NCI-H345 treated with DMSO at 0.1 percent for 48 hours (cell line): ENCODE measurements around the gene VIPAS39.
"Not testable (repeated sequence)": the region's sequence is repeated elsewhere in the genome, so short reads cannot be mapped to it uniquely, and the experiment has no call there.

Source experiments
- DNase-seq: peaks from one replicate; lab custom pipeline; 2025; ENCODE audit not compliant: unreplicated experiment; lab: John Stamatoyannopoulos, UW

Gene VIPAS39

DNA sequence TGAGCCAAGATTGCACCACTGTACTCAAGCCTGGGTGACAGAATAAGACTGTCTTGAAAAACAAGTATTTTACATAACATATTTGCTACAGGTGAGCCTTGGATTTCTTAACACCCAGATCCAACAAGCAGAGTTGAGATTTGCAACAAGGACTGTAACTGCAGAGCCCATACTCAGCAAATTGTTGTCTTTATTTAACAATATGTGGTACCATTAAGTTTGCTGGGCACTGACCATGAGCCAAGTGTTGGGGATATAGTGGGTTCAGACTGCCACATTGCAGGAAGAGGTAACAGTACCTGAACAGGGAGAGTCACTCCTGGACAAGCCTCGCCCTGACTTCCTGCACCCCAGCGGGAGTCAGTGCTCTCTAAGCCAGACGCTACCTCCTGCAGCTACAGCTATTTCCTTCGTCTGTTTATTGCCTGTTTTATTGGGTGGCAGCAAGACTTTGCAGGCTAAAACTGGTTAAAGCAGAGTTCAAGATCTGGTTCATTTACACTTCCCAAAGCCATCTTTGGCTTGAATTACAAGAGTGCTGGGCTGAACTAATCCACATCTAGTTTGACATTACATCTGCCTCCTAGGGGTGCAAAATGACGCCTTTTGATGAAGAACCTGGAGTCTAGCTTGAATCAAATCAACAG, 12.9 kb upstream of the VIPAS39 start:
- DNase-seq, result no peak

DNA sequence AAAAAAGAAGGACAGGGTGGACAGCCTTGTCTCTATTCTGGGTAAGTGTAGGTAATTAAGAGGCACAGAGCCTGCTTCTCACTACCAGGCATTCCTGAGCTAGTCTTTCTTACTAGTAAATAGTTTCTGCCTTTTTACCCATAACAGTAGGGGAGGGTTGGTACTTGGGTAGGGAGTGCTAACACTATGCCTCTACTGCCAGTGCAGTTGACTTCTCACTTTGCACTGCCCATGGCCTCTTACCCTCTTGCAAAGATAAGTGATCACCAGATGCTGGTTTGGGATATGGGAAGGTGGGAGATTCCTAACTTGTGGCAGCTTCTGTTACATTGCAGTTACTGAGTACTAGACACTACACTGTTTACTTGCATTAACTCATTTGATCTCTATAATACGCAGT, 12.1 kb upstream of the VIPAS39 start:
- DNase-seq, result no peak

DNA sequence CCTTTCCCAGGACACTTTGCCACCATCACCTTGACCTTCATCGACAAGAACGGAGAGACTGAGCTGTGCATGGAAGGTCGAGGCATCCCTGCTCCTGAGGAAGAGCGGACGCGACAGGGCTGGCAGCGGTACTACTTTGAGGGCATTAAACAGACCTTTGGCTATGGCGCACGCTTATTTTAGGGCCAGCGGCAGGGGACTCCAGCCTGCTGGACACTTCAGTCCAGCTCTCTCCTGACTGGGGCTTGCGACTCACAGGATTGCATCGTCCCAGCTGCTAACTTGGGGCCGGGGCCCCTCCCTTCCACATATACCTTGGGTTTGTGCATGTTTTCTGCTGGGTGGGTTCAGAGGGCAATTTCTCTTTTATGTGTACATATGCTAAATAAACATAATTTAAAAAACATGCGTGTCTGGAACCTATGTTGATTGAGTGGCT, 11.7 kb upstream of the VIPAS39 start:
- no peak for DNase-seq

DNA sequence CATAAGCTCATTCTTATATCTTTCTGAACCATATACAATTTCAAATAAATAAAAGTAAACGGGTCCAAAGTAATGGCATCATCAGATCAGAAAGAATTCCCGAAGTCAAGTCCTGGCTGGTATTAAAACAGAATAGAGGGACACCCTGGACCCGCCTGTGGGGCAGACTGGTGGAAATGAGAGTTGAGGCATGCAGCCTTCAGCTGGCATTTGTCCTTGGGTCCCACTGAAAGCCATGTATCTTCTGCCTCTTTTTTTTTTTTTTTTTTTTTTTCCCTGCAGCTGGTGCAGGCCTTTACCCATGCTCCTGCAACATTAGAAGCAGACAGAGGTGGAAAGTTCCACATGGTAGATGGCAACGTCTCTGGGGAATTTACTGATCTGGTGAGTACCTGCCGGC, 10.4 kb upstream of the VIPAS39 start:
- no peak for DNase-seq

DNA sequence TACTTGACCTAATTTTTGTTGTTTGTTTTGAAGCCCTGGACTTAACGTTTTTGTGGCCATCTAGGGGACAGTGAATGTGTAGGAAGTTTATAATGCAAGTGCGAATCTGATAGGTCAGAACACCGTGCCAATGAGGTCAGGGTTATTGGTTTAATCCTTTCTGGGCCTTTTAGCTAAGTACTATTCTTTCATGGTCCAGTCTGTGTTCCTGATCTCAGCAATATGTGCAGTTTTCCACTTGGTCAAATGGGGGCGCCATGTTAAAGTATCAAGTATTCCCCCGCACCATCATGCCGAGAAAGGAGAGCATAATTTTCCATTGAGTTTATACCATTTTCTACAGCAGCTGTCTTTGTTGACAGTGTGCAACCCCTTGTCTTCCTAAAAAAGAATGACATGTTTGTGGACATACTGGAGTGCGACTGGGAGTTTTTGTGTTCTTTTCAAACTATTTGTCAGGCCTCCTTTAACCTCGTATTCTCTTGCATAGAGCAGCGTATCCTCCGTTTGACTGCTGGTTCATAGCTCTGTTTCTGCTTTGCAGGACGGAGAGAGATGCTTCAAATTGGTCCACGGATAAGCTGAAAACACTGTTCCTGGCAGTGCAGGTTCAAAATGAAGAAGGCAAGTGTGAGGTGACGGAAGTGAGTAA, 1.8 kb upstream of the VIPAS39 start:
- peak; percentile 16 for DNase-seq

DNA sequence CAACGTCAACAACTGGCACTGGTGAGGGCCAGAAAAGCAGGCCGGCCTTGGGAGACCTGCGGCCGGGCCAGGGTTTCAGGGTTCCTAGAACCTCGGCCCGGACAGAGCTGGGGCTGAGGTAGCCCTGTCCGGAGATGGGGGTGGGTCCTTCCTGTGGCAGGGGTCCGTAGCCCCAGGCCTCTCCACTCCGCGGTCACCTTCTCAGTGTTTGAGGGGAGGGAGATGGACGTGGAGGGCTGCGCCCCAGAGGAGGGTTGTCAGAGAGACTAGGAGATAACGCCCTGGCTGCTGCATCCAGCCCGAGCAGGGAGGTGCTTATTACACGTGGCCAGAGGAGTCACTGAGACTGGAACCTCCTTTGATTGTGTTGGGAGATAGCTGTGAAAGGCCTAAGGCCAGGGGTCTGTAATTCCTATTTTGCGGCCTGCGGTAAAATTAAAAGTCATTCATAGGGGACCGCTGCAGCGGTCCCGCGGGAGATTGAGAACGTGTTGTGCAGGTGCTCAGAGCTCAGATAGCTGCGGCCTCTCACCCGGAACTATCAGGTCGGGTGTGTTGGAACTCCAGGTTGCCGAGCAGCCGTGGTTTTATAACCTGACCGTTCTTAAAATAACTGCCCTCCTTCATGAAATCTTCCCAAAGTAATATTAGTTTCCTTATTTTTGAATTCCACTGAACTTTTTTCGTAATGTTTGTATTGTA, 999 bp upstream of the VIPAS39 start:
- DNase-seq, result no peak

DNA sequence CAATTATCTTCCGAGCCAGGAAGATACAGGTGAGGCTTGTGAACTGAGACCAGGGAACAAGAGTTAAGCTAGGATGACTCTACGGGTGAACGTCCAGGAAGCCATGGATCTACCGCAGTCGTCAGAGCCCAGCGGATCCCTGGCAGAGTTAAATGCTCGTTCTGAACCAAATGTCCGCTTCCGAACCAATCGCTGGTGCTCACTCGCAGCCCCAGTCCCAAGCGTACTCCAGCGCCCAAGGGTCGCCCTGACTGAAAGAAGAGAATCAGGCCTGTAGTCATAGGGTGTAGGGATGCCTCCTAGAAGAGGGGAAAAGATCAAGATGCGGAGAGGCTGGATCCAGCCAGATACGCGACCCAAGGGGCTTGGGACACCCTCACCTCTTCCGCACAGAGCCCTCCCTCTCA, 283 bp downstream of the VIPAS39 start:
- DNase-seq, result no peak

DNA sequence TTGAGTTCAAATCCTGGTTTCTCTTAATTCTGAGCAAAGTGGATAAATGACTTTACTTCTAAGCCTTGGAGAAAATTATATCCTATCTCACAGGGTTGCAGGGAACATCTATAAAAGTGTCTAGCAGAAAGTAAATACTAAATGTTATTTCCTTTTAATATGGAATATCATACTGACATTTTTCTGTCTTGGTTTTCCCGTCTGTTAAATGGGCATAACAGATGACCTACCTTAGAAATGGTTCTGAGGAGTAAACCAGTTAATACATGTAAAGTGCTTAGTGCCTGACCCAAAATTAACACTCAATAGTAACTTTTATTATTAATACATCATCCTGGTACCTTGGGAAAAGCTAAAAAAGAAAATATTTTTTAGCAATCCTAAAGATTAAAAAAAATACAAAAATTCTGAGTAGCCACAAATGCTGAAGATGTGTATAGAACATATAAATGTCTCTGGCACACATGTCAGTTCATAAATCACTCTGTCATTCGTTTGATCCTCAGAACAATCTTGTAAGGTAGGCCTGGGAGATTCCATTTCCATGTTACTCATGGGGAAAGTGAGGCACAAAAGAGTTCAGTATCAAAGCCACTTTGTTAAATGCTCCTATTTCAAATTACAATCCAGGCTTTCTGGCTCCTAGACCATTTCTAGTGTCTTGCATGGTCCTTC, 1.3 kb downstream of the VIPAS39 start:
- no peak for DNase-seq

DNA sequence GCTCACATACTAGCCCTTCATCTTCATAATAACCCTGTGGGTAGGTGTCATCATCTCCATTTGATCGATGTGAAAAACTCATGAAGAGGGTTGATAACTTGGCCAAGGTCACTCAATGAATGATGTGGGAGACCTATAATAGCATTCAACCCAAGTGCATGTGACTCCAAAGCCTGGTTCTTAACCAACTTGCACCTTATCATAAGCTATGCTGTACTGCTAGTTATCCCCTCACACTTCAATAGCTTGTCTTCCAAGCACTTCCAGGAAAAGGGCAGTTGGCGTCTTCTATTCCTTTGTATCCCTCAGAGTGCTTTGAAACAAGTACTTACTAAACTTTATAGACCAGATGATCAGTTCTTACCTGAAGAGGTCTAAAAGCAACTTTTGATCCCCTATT, 15.2 kb downstream of the VIPAS39 start:
- DNase-seq, result no peak

DNA sequence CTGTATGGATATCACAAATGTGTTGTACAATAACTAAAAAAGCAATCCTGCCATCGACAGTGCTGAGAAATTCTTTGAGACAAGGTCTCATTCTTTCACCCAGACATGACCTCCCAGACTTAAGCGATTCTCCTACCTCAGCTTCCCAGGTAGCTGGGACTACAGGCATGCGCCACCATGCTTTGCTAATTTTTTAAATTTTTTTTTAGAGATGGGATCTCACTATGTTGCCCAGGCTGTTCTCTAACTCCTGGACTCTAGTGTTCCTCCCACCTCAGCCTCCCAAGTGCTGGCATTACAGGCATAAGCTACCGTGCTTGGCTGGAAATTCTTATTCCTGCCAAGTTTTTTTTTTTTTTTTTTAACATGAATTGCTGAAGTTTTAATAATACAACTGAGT, 17.5 kb downstream of the VIPAS39 start:
- no peak for DNase-seq

DNA sequence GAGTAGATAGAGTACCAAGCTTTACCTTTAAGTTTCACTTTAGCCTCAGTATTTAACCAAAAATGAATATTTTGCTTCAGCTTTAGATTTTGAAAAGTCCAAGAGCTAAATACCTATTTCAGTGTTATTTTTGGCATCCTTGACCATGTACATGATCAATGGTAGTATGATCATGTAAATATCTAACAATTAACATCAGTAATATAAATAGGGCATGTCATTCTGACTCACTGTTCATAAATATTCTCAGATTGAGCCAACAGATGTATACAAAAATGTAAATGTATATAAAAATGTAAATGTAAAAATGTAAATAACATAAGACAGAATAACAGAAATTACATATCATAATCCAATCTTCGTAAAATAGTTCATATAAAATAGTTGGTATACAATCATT, 18.8 kb downstream of the VIPAS39 start:
- DNase-seq, result no peak

DNA sequence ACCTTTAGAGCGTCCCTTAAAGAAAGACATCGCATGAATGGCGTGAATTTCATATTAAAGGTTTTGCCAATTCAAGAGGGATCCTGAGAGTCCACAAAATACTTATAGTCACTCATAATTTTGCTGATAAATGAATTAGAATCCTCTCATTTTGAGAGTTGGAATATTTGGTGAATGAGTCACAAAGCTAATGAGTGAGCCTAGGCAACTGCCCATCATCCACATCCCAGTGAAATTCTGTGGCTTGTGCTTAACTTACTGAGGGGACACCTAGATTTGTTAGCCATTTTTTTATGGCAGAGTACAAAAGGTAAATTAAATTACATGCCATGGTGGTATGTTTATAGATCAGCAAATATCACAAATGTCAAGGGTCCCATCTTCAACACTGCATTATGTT, 21.4 kb downstream of the VIPAS39 start:
- DNase-seq, result no peak

DNA sequence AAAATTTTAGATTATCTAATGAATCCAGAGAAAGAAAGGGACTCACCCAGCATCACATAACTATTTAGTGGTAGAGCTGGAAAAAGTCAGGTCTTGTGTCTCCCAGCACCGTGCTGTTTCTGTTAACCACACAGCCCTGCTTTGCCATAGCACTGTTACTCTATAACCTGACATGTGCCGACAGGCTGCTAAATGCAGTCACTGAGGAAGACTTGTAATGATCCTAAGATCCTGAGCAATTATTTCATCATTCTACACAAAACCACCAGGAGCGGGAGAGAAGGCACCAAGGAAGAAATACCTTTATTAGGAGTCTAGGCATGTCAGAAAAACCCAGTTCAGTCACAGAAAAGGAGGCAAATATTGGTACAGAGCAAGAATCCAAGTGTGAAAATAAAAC, 31.0 kb downstream of the VIPAS39 start:
- DNase-seq, result no peak

DNA sequence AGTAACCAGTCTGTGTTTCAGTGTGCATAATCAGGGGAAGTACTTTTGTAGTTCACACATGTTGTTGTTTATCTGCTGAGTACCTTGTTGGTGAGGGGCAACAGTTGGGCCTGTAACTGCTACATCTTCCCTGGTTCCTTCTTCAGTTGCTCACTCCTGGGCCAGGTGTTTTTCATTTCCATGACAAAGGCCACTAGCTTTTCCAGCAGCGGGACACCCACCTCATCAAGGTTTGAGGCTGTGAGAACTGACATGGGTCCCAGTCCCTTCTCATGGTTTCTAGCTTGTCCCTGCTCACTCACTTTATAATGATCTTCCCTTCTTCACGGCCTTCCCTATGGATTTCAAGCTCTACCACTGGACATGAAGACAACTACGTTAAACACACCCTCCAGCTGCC, 32.5 kb downstream of the VIPAS39 start:
- no peak for DNase-seq

DNA sequence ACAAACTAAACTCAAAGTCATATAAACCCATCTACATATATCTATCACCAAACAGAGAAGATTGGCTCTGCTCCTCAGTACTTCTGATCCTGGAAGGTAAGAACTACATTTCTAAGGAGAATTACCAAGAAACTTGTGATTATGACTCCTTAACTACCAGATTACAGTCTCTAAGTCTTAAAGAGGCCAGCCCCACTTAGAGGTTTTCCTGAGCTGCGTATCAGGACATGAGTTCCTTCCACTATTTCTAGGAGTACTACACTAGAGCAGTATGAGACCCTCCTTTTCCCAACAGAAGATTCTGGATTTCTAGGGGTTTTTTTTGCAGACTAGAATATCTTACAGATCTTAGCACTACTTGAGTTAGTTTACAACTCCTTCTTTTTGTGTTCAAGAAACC, 34.0 kb downstream of the VIPAS39 start, which contains the start of gene NOXRED1:
Gene NOXRED1 (minus strand): TSS at position 101 of the 400 bp plus-strand sequence. CDS start 634 bp downstream, outside the sequence.
- no peak for DNase-seq

DNA sequence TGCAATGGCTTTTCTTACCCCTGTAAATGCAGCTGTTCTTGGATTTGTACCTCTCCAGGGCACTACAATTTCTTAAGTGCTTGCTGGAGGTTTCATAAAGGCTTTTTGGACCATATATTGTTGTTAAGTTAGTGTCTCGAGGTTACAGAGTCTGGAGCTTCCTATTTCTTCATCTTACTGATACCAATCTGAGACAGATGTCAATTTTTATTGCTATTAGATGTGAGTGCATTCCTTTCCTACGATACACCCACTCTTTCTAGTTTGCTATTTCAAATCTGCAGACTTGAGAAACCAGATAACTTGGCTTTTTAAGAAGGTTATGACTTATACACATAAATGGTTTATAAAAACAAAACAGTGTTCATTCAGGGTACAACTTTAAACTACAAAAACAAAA, 36.2 kb downstream of the VIPAS39 start:
- DNase-seq, result no peak

DNA sequence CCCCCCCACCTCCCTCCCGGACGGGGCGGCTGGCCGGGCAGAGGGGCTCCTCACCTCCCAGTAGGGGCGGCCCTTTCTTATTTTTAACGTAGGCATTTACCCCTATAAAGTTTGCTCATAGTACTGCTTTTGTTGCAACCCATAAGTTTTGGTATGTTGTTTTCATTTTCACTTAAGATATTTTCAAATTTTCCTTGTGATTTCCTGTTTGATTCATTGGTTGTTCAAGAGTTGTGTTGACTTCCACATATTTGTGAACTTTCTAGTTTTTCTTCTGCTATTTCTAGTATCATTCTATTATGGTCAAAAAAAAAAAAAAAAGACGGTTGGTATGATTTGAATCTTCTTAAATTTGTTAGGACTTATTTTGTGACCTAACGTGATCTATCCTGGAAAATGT, 40.6 kb downstream of the VIPAS39 start:
- DNase-seq, result no peak

DNA sequence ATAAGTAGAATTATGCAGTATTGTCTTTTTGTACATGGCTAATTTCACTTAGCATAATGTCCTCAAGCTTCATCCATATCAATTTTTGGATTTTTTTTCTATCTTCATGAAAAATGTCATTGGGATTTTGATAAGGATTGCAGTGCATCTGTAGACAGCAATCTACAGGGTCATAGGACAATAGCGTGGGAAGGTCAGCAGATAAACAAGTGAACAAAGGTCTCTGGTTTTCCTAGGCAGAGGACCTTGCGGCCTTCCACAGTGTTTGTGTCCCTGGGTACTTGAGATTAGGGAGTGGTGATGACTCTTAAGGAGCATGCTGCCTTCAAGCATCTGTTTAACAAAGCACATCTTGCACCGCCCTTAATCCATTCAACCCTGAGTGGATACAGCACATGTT, 41.3 kb downstream of the VIPAS39 start:
- DNase-seq, result not testable (repeated sequence)

DNA sequence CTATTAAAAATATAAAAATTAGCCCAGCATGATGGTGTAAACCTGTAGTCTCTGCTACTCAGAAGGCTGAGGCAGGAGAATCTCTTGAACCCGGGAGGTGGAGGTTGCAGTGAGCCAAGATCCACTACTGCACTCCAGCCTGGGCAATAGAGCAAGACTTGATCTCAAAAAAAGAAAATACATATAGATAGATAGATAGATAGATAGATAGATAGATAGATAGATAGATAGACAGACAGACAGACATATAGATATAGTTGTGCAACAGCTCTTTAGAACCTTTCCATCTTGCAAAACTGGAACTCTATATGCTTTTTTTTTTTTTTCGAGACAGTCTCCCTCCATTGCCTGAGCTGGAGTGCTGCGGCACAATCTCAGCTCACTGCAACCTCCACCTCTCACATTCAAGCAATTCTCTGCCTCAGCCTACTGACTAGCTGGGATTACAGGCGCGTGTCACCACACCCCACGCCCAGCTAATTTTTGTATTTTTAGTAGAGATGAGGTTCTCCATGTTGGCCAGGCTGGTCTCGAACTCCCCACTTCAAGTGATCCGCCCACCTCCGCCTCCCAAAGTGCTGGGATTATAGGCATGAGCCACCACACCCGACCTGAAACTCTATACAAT, 41.9 kb downstream of the VIPAS39 start:
- not testable (repeated sequence) for DNase-seq

DNA sequence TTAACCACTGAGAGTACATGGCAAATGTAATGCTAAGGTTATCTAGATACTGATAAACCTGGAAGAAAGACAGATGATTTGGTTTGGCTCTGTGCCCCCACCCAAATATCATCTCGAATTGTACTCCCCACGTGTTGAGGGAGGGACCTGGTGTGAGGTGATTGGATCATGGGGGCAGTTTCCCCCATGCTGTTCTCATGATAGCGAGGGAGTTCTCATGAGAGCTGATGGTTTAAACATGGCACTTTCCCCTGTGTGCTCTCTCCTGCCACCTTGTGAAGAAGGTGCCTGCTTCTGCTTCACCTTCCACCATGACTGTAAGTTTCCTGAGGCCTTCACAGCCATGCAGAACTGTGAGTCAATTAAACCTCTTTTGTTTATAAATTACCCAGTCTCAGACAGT, 48.3 kb downstream of the VIPAS39 start:
- DNase-seq, result no peak

DNA sequence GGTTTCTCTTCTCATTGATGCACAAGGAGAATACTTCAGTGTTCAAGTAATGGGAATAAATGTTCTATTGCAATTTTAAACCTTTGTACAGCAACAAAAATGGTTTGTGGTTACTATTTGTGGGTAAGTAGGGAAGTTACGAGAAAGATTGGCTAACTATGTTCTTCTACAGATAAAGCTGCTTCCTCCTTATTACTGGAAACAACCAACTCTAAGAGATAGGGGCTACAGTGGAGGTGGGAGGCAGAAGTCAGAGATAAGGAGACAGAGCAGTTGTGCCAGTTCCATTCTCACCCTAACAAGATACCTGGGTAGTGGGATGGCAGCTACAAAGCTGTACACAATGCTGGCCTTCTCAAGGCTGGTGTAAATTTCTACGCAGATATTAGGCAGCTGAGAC, 50.2 kb downstream of the VIPAS39 start:
- DNase-seq, result no peak
